HepG2 (cell line): ENCODE measurements around the gene FBXO24. TPM values are rescaled to one million over a fixed set of nuclear protein-coding genes. Genes with fewer than 3 reads are reported as not detected.

Experiments used
- GTF2F1 ChIP-seq: fragments of 150-350 bp; IDR thresholded peaks from 2 replicates; pipeline ENCODE4 v1.6.1; 2014; ENCODE audit warnings: low read length
- HNF4G ChIP-seq, 2 experiments: sonication (generic) in 1 of 2; formaldehyde crosslinking in 1 of 2; IDR thresholded peaks; 2 replicates each; pipeline versions ENCODE4 v1.4.0 to v1.6.1; 2011 to 2020; ENCODE audit warnings: borderline replicate concordance in 2 of 2, low read depth in 2 of 2, mild to moderate bottlenecking in 2 of 2, low read length in 1 of 2, missing genetic modification reagents in 1 of 2, moderate library complexity in 1 of 2
- ONECUT2 ChIP-seq: sonication (generic); formaldehyde crosslinking; IDR thresholded peaks from 2 replicates; pipeline ENCODE4 v1.4.0; 2020; ENCODE audit warnings: missing genetic modification reagents
- SIN3A ChIP-seq: IDR thresholded peaks from 2 replicates; pipeline ENCODE4 v1.6.1; 2011; ENCODE audit warnings: low read depth, mild to moderate bottlenecking, control low read depth, low read length, borderline replicate concordance
- TAF15 ChIP-seq: fragments of 200-400 bp; formaldehyde crosslinking; IDR thresholded peaks from one replicate; pipeline ENCODE4 v1.6.1; 2018; ENCODE audit warnings: mild to moderate bottlenecking, low read depth, low read length; ENCODE audit not compliant: poor library complexity, severe bottlenecking
- TARDBP ChIP-seq: sonication (generic); formaldehyde crosslinking; IDR thresholded peaks from 2 replicates; pipeline ENCODE4 v1.8.0; 2022; ENCODE audit warnings: mild to moderate bottlenecking, missing genetic modification reagents
- TEAD3 ChIP-seq: optimal IDR thresholded peaks from 2 replicates; pipeline ENCODE3; 2016; ENCODE audit warnings: borderline replicate concordance
- ZBTB7B ChIP-seq: sonication (generic); formaldehyde crosslinking; IDR thresholded peaks from 2 replicates; pipeline ENCODE4 v1.4.0; 2020; ENCODE audit warnings: missing genetic modification reagents
- ZNF430 ChIP-seq: sonication (generic); formaldehyde crosslinking; IDR thresholded peaks from 2 replicates; pipeline ENCODE4 v1.9.0; 2021; ENCODE audit warnings: mild to moderate bottlenecking, missing genetic modification reagents
- ZNF557 ChIP-seq: sonication (generic); formaldehyde crosslinking; IDR thresholded peaks from 2 replicates; pipeline ENCODE4 v1.4.0; 2020; ENCODE audit warnings: missing genetic modification reagents
- ZNF577 ChIP-seq: sonication (generic); formaldehyde crosslinking; IDR thresholded peaks from 2 replicates; pipeline ENCODE4 v1.4.0; 2020; ENCODE audit warnings: mild to moderate bottlenecking, low read depth, missing genetic modification reagents, borderline replicate concordance
- ZNF768 ChIP-seq: sonication (generic); formaldehyde crosslinking; IDR thresholded peaks from 2 replicates; pipeline ENCODE4 v1.4.0; 2020; ENCODE audit warnings: missing genetic modification reagents
- polyA plus RNA-seq, 8 experiments: library from polyadenylated mRNA; depleted of rRNA in 3 of 8; stranded (reverse) in 7 of 8; unstranded in 1 of 8; fragments of >200 nt; fragmentation: Illumina TruSeq in 4 of 8; extraction: Trizol in 4 of 8; gene quantifications; 2 replicates each; pipeline versions ENCODE4 v1.2.1 to v1.2.3, GENCODE V29; 2011 to 2016; ENCODE audit warnings: low read depth in 4 of 8, missing spikeins in 1 of 8, mixed read lengths in 1 of 8; ENCODE audit not compliant: insufficient read depth in 1 of 8
- total RNA-seq, 5 experiments: library from RNA; depleted of rRNA; stranded (reverse); fragments of >200 nt; fragmentation: Illumina TruSeq; extraction: Trizol; gene quantifications; 2 replicates each; pipeline ENCODE4 v1.2.3, GENCODE V29; 2016; ENCODE audit warnings: low read depth in 1 of 5
- TF ChIP-seq, protein P1 (sequence below): sonication (generic); formaldehyde crosslinking; IDR thresholded peaks from 2 replicates; pipeline ENCODE4 v1.4.0; 2020; ENCODE audit warnings: missing genetic modification reagents
- TF ChIP-seq, protein P2 (sequence below): sonication (generic); formaldehyde crosslinking; IDR thresholded peaks from 2 replicates; pipeline ENCODE4 v1.4.0; 2020; ENCODE audit warnings: missing genetic modification reagents
- TF ChIP-seq, protein P3 (sequence below): sonication (generic); formaldehyde crosslinking; IDR thresholded peaks from 2 replicates; pipeline ENCODE4 v1.4.0; 2020; ENCODE audit warnings: mild to moderate bottlenecking, missing genetic modification reagents, borderline replicate concordance

The FBXO24 gene
- total and polyA plus RNA-seq, 2 of the 13 experiments (the other 11 are each of a cell fraction or from before 2014, with no cell fraction given) = 0.20 to 0.55 TPM

DNA sequence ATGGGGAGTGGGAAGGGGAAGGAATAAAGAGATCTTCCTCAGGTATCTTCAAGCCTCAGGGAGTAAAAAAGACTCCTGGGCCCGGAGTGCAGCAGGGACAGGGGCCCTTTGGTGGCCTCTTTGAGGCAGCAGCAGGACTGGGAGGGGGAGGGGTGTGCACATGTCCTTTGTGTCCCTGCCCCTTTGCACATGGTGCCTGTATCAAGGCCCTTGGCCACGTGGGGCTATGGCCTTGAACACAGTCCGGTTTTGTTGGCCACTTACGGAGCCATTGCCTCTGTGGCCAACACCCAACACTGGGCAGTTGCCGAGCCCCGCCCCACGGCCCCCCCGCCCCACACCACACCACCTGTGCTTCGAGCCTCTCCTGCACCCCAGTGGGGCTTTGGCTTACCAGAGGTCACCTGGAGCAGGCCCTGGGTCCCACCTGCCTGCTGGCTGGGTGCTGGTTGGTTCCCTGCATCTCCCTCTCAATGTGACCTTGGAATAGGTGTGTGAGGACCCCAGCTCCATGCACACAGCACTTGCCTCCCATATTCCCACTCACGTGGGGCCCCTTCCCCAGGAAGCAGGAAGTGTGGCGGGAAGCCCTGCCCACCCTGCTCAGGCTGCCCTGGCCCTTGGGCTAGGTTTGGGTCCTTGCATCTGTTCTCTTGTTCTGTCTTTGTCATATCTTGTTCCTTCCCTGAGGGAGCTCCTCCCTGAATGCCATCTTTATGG, 17.8 kb upstream of the FBXO24 start (continued):
- TF ChIP-seq ZNF577 (no peak), ZNF557 (CRISPR knock-in tag) (peak; percentile 40; the same call in 1 of the 2 replicates), GTF2F1 (no peak), ZNF430 (CRISPR knock-in tag) (peak; percentile 89), TEAD3 (CRISPR knock-in tag) (peak; percentile 39), SIN3A (peak; percentile 50), HNF4G (IDR thresholded peaks at IDR 0.05; ENCODE audit: borderline replicate concordance, low read depth, low read length) (peak; percentile 59), HNF4G (CRISPR knock-in tag; IDR thresholded peaks at IDR 0.05; ENCODE audit: borderline replicate concordance, low read depth) (peak; percentile 78; the same call in 1 of the 2 replicates), TARDBP (CRISPR knock-in tag) (peak; percentile 95), ONECUT2 (CRISPR knock-in tag) (no peak; the same call in 1 of the 2 replicates), ZBTB7B (CRISPR knock-in tag) (no peak), TAF15 (no peak), ZNF768 (CRISPR knock-in tag) (peak; percentile 13; the same call in 1 of the 2 replicates)
- TF ChIP-seq, protein P1, sequence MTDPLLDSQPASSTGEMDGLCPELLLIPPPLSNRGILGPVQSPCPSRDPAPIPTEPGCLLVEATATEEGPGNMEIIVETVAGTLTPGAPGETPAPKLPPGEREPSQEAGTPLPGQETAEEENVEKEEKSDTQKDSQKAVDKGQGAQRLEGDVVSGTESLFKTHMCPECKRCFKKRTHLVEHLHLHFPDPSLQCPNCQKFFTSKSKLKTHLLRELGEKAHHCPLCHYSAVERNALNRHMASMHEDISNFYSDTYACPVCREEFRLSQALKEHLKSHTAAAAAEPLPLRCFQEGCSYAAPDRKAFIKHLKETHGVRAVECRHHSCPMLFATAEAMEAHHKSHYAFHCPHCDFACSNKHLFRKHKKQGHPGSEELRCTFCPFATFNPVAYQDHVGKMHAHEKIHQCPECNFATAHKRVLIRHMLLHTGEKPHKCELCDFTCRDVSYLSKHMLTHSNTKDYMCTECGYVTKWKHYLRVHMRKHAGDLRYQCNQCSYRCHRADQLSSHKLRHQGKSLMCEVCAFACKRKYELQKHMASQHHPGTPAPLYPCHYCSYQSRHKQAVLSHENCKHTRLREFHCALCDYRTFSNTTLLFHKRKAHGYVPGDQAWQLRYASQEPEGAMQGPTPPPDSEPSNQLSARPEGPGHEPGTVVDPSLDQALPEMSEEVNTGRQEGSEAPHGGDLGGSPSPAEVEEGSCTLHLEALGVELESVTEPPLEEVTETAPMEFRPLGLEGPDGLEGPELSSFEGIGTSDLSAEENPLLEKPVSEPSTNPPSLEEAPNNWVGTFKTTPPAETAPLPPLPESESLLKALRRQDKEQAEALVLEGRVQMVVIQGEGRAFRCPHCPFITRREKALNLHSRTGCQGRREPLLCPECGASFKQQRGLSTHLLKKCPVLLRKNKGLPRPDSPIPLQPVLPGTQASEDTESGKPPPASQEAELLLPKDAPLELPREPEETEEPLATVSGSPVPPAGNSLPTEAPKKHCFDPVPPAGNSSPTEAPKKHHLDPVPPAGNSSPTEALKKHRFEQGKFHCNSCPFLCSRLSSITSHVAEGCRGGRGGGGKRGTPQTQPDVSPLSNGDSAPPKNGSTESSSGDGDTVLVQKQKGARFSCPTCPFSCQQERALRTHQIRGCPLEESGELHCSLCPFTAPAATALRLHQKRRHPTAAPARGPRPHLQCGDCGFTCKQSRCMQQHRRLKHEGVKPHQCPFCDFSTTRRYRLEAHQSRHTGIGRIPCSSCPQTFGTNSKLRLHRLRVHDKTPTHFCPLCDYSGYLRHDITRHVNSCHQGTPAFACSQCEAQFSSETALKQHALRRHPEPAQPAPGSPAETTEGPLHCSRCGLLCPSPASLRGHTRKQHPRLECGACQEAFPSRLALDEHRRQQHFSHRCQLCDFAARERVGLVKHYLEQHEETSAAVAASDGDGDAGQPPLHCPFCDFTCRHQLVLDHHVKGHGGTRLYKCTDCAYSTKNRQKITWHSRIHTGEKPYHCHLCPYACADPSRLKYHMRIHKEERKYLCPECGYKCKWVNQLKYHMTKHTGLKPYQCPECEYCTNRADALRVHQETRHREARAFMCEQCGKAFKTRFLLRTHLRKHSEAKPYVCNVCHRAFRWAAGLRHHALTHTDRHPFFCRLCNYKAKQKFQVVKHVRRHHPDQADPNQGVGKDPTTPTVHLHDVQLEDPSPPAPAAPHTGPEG = peak; percentile 41; the same call in 1 of the 2 replicates
- TF ChIP-seq, protein P2, sequence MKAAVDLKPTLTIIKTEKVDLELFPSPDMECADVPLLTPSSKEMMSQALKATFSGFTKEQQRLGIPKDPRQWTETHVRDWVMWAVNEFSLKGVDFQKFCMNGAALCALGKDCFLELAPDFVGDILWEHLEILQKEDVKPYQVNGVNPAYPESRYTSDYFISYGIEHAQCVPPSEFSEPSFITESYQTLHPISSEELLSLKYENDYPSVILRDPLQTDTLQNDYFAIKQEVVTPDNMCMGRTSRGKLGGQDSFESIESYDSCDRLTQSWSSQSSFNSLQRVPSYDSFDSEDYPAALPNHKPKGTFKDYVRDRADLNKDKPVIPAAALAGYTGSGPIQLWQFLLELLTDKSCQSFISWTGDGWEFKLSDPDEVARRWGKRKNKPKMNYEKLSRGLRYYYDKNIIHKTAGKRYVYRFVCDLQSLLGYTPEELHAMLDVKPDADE (CRISPR knock-in tag) = no peak; the same call in none of the 2 replicates
- TF ChIP-seq, protein P3, sequence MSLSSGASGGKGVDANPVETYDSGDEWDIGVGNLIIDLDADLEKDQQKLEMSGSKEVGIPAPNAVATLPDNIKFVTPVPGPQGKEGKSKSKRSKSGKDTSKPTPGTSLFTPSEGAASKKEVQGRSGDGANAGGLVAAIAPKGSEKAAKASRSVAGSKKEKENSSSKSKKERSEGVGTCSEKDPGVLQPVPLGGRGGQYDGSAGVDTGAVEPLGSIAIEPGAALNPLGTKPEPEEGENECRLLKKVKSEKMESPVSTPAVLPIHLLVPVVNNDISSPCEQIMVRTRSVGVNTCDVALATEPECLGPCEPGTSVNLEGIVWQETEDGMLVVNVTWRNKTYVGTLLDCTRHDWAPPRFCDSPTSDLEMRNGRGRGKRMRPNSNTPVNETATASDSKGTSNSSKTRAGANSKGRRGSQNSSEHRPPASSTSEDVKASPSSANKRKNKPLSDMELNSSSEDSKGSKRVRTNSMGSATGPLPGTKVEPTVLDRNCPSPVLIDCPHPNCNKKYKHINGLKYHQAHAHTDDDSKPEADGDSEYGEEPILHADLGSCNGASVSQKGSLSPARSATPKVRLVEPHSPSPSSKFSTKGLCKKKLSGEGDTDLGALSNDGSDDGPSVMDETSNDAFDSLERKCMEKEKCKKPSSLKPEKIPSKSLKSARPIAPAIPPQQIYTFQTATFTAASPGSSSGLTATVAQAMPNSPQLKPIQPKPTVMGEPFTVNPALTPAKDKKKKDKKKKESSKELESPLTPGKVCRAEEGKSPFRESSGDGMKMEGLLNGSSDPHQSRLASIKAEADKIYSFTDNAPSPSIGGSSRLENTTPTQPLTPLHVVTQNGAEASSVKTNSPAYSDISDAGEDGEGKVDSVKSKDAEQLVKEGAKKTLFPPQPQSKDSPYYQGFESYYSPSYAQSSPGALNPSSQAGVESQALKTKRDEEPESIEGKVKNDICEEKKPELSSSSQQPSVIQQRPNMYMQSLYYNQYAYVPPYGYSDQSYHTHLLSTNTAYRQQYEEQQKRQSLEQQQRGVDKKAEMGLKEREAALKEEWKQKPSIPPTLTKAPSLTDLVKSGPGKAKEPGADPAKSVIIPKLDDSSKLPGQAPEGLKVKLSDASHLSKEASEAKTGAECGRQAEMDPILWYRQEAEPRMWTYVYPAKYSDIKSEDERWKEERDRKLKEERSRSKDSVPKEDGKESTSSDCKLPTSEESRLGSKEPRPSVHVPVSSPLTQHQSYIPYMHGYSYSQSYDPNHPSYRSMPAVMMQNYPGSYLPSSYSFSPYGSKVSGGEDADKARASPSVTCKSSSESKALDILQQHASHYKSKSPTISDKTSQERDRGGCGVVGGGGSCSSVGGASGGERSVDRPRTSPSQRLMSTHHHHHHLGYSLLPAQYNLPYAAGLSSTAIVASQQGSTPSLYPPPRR (CRISPR knock-in tag) = peak; percentile 92
